NCI-H1048 (cell line): ENCODE results near the gene GNG11.

ENCODE experiments used
- DNase-seq: peaks from one replicate; lab custom pipeline; 2025; lab: John Stamatoyannopoulos, UW

GNG11 gene

DNA sequence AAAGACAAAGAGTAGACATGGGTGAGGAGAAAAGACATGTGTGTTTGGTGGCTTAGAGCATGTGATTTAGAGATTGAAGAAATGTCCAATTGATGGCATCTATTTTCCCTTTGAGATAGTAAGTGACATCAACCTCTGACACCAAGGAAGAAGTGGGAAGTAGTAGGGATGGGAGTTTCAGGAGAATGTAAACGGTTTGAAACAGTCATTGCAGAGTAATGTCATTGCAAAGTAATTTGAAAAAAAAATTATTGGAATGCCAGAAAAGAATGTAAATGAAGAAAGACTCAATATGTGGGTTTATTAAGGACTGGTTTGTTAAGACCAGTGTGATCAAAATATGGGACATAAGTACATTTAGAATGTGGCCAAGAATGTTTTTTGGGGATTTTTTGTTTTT lies 26.6 kb downstream of the GNG11 start:
- no peak for DNase-seq

DNA sequence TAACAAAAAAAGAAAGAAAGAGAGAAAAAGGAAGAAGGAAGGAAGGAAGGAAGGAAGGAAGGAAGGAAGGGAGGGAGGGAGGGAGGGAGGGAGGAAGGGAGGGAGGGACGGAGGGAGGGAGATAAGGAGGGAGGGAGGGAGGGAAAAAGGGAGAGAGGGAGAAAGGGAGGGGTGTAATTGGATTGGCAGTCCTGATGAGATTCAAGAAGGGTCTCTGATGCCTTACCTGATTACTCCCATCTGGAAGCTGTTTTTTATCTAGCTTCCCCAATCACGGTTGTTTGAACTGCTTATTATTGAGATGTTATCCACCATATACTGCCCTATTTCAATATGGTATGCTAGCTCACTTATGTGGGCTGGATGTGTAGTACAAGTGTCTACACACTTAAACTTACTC lies 27.3 kb downstream of the GNG11 start:
- DNase-seq, result no peak

- DNase-seq, result no peak
Observed at GRCh38 chr7:93949423-93949822, 27.9 kb downstream of the GNG11 start.

- no peak for DNase-seq
Observed at GRCh38 chr7:93955304-93955703, 33.8 kb downstream of the GNG11 start.

DNA sequence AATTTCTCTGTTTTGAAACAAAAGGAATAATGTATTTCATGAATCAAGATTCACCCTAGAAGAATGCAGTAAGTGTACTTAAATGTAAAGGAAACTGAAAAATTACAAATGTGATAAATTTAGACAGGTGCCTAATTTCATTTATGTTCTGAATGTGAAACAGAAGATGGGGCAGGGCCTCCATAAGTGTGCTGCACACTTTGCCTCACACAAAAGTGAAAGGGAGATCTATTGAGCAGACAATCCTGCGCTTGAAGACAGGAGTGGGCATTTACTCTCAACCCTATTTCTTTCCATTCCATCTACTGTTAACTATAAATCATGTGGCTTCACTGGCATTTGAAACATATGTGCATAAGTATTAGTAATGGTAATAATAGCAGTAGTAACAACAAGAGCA lies 36.2 kb downstream of the GNG11 start:
- DNase-seq, result no peak

GRCh38 chr7:93958216-93958615 lies 36.7 kb downstream of the GNG11 start:
- DNase-seq, result no peak

DNA sequence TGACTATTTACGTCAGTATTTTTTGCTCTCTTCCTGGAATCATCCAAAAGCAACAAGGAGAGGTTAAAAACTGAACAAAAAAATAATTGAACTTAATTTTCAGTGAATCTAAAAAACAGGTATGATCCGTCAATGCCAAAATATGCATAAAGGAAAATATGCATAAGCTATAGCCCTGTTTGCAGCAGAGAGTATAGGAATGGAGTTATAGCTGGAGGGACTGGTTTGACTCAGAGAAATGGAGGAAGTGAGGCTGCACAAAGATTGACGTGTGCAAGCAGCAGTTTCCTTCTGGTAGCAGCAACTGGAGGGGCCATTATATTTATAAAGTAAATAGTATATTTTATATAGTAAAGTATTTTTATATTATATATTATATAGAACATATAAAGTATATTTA lies 37.1 kb downstream of the GNG11 start:
- no peak for DNase-seq

GRCh38 chr7:93960986-93961385 lies 39.5 kb downstream of the GNG11 start:
- no peak for DNase-seq

- DNase-seq, result no peak
Observed at GRCh38 chr7:93964262-93964661, 42.7 kb downstream of the GNG11 start.

- no peak for DNase-seq
Observed at GRCh38 chr7:93964813-93965212, 43.3 kb downstream of the GNG11 start.

DNA sequence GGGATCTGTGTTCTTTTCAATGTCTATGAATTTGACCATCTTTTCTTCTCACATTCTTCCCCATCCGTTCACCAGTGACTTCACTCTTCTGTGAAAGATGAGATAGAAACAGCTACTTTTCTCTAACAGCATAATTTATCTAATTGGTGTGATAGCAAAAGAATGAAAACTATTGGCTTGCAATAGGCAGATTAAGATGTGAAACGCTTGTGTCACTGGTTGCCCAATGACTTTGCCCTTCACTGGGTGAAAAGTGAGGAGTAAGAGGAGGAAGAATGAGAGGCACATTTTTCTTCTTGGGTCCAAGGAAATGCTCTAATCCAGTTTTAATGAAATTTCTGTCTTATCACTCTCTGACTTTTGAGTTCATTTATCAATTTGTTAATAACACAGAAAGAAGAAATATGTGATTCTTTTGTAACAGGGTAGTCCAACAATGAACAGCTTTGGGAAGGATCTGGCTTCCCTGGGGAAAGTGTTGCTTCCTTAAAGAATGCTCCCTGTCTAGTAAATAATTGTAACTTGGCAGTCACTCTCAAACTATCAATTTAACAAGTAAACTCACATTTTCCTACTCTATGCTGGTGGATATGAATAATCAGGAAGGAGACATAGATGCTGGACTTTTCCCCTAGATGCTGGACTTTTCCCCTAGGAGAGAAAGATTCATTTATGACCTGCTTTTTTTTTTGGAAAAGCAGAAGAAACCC lies 47.5 kb downstream of the GNG11 start:
- no peak for DNase-seq

GRCh38 chr7:93972029-93972725 lies 50.6 kb downstream of the GNG11 start:
- DNase-seq, result no peak

- DNase-seq, result no peak
Observed at GRCh38 chr7:93973134-93973533, 51.6 kb downstream of the GNG11 start.

GRCh38 chr7:93977211-93977950 lies 55.8 kb downstream of the GNG11 start:
- no peak for DNase-seq
